Calu3 (cell line): ENCODE data around the gene B3GALNT2. TPM values are rescaled to one million over a fixed set of nuclear protein-coding genes. Genes with fewer than 3 reads are reported as not detected.

Source experiments
- BruUV-seq: library from RNA; stranded (reverse); fragments of 400-500 nt; replicated peaks from 2 replicates; lab custom pipeline; 2021; lab: Mats Ljungman, UMichigan
- CTCF ChIA-PET: fragments of 300-600 bp; sonication (Branson Sonifier 250); formaldehyde crosslinking; loops from one replicate; lab custom pipeline; 2022; ENCODE audit warnings: antibody characterized with exemption; lab: Charles Lee
- DNase-seq: peaks from one replicate; pipeline ENCODE4 v3.0.0; 2022
- H3K27ac Mint-ChIP-seq: one replicate; pipeline ENCODE4 v1.8.0; 2022; ENCODE audit warnings: mixed read lengths; ENCODE audit not compliant: unreplicated experiment
- H3K27me3 Mint-ChIP-seq: one replicate; pipeline ENCODE4 v1.8.0; 2022; ENCODE audit warnings: mixed read lengths; ENCODE audit not compliant: unreplicated experiment
- H3K36me3 Mint-ChIP-seq: one replicate; pipeline ENCODE4 v1.8.0; 2022; ENCODE audit warnings: mild to moderate bottlenecking, moderate library complexity, mixed read lengths; ENCODE audit not compliant: insufficient read depth, unreplicated experiment
- H3K4me1 Mint-ChIP-seq: one replicate; pipeline ENCODE4 v1.8.0; 2022; ENCODE audit warnings: mild to moderate bottlenecking, low read depth, mixed read lengths; ENCODE audit not compliant: unreplicated experiment
- H3K4me3 Mint-ChIP-seq: one replicate; pipeline ENCODE4 v1.8.0; 2022; ENCODE audit warnings: mild to moderate bottlenecking, low read depth, moderate library complexity, mixed read lengths; ENCODE audit not compliant: unreplicated experiment
- H3K9me3 Mint-ChIP-seq: one replicate; pipeline ENCODE4 v1.8.0; 2022; ENCODE audit warnings: low read depth, mixed read lengths; ENCODE audit not compliant: unreplicated experiment
- CTCF ChIP-seq: fragments of 200-600 bp; IDR thresholded peaks from one replicate; pipeline ENCODE4 v1.8.0; 2022; ENCODE audit warnings: antibody characterized with exemption; ENCODE audit not compliant: unreplicated experiment
- intact Hi-C: fragments of 100-400 bp; cut with micrococcal nuclease; formaldehyde crosslinking; loops from one replicate; pipeline ENCODE4 v1.10.0; 2022; ENCODE audit not compliant: unreplicated experiment
- total RNA-seq: library from RNA; stranded (reverse); gene quantifications from 2 replicates; pipeline ENCODE4 v1.2.3, GENCODE V29; 2022

B3GALNT2 gene
- total RNA-seq, 1 experiment from 2014 or later = 35.3 TPM

- no peak overlapping the region for H3K4me3 Mint-ChIP-seq
- TF ChIP-seq CTCF = no peak
- no peaks in the 10 kb centered on the region for H3K9me3 Mint-ChIP-seq
- H3K36me3 Mint-ChIP-seq = peaks cover 15% of the 10 kb centered on the region
- no peak for DNase-seq
- no TSS peak for BruUV-seq
- CTCF ChIA-PET = no interaction called here
- H3K27ac Mint-ChIP-seq = no peak overlapping the region
- no peaks in the 10 kb centered on the region for H3K4me1 Mint-ChIP-seq
- no peaks in the 10 kb centered on the region for H3K27me3 Mint-ChIP-seq
- intact Hi-C loops = no loop called here
Observed at GRCh38 chr1:235491644-235492043, 12.6 kb downstream of the B3GALNT2 start.

- no peak overlapping the region for H3K4me3 Mint-ChIP-seq
Observed at GRCh38 chr1:235486321-235486720, 17.9 kb downstream of the B3GALNT2 start.

GRCh38 chr1:235485558-235485957 is 18.7 kb downstream of the B3GALNT2 start:
- no peak for DNase-seq
- Mint-ChIP-seq H3K4me3 (no peak overlapping the region), H3K27me3 (no peaks in the 10 kb centered on the region), H3K36me3 (peaks cover 12% of the 10 kb centered on the region), H3K4me1 (peaks cover 5% of the 10 kb centered on the region), H3K27ac (no peak overlapping the region), H3K9me3 (no peaks in the 10 kb centered on the region)
- no peak for TF ChIP-seq CTCF
- intact Hi-C loops = no loop called here
- BruUV-seq = no TSS peak
- CTCF ChIA-PET = no interaction called here

More at GRCh38 chr1:235486321-235486720, 17.9 kb downstream of the B3GALNT2 start:
- DNase-seq = no peak
- BruUV-seq = no TSS peak
- CTCF ChIA-PET = interaction anchor here (0.7 kb wide), 1 partner anchor 1296 kb away, joined by 3 read pairs; no protein-coding TSS in a partner anchor
- no peaks in the 10 kb centered on the region for H3K9me3 Mint-ChIP-seq
- TF ChIP-seq CTCF = no peak
- peaks cover 6% of the 10 kb centered on the region for H3K36me3 Mint-ChIP-seq
- intact Hi-C loops = no loop called here
- peaks cover 5% of the 10 kb centered on the region for H3K4me1 Mint-ChIP-seq
- no peak overlapping the region for H3K27ac Mint-ChIP-seq
- H3K27me3 Mint-ChIP-seq = no peaks in the 10 kb centered on the region

GRCh38 chr1:235483090-235483489 is 21.2 kb downstream of the B3GALNT2 start:
- Mint-ChIP-seq H3K4me1 (peaks cover 5% of the 10 kb centered on the region), H3K4me3 (no peak overlapping the region), H3K36me3 (peaks cover 29% of the 10 kb centered on the region), H3K27me3 (no peaks in the 10 kb centered on the region), H3K27ac (no peak overlapping the region), H3K9me3 (no peaks in the 10 kb centered on the region)
- no peak for DNase-seq
- no peak for TF ChIP-seq CTCF
- BruUV-seq = no TSS peak
- intact Hi-C loops = no loop called here
- CTCF ChIA-PET = interaction anchor here (0.5 to 1.0 kb wide), 2 partner anchors 21 to 1045 kb away, joined by 3 read pairs; partner anchors contain the start of gene B3GALNT2
